Hepatocyte (in vitro differentiated cells): ENCODE data around the gene RPP25.

Experiments used
- CTCF ChIP-seq: fragments of 200-600 bp; sonication (generic); IDR thresholded peaks from 2 replicates; pipeline ENCODE4 v1.5.1; 2016; ENCODE audit warnings: antibody characterized with exemption, mild to moderate bottlenecking; ENCODE audit not compliant: poor library complexity
- EZH2 ChIP-seq: fragments of 200-600 bp; sonication (generic); IDR thresholded peaks from 2 replicates; pipeline ENCODE4 v1.6.1; 2016; ENCODE audit warnings: antibody characterized with exemption, mild to moderate bottlenecking, borderline replicate concordance
- EZH2phosphoT487 ChIP-seq: fragments of 200-600 bp; sonication (generic); IDR thresholded peaks from one replicate; pipeline ENCODE4 v1.6.1; 2018; ENCODE audit warnings: antibody characterized with exemption, mild to moderate bottlenecking, low read depth, moderate library complexity; ENCODE audit not compliant: unreplicated experiment, severe bottlenecking

- TF ChIP-seq CTCF (no peak), EZH2phosphoT487 (no peak), EZH2 (no peak)
These were observed 45.8 kb upstream of the RPP25 start for GRCh38 chr15:75002398-75002797.
